A673 (cell line): ENCODE results near the gene MLN.

Experiments
- CTCF ChIP-seq: fragments of 300-800, 200-600 bp; sonication (generic); conservative IDR thresholded peaks from 2 replicates; pipeline ENCODE4 v1.5.1; 2017; ENCODE audit warnings: low read depth, mild to moderate bottlenecking, antibody characterized with exemption, low read length, moderate library complexity, mixed read lengths
- EZH2 ChIP-seq: fragments of 200-600 bp; sonication (generic); IDR thresholded peaks from 2 replicates; pipeline ENCODE4 v1.6.1; 2017; ENCODE audit warnings: borderline replicate concordance, low read depth, mild to moderate bottlenecking, mixed read lengths, antibody characterized with exemption, low read length; ENCODE audit not compliant: poor library complexity, severe bottlenecking

GRCh38 chr6:33840048-33840926 lies 36.5 kb upstream of the MLN start:
- TF ChIP-seq CTCF (no peak), EZH2 (no peak)
